ENCODE measurements around the gene STARD5. TPM values are rescaled to one million over a fixed set of nuclear protein-coding genes. Genes with fewer than 3 reads are reported as not detected.

STARD5 gene
- total RNA-seq, 1 experiment from 2014 or later = 1.5 TPM

- DNase-seq (ENCODE audit: low read depth, low spot score) = no peak
- in situ Hi-C loops (cut with HindIII; ENCODE audit: low pct_unique_long_range_greater_than_20kb, low sequenced_read_pairs) = no loop called here
These were observed 39.5 kb downstream of the STARD5 start for GRCh38 chr15:81284256-81285031.

- DNase-seq (ENCODE audit: low read depth, low spot score) = no peak
- in situ Hi-C loops (cut with HindIII; ENCODE audit: low pct_unique_long_range_greater_than_20kb, low sequenced_read_pairs) = no loop called here
These were observed 41.0 kb downstream of the STARD5 start for GRCh38 chr15:81282911-81283310.

- DNase-seq (ENCODE audit: low read depth, low spot score) = no peak
- in situ Hi-C loops (cut with HindIII; ENCODE audit: low pct_unique_long_range_greater_than_20kb, low sequenced_read_pairs) = no loop called here
These were observed 41.4 kb downstream of the STARD5 start for GRCh38 chr15:81282606-81282895.

- in situ Hi-C loops (cut with HindIII; ENCODE audit: low pct_unique_long_range_greater_than_20kb, low sequenced_read_pairs) = no loop called here
- no peak for DNase-seq (ENCODE audit: low read depth, low spot score)
These were observed 42.0 kb downstream of the STARD5 start for GRCh38 chr15:81281766-81282605.

- in situ Hi-C loops (cut with HindIII; ENCODE audit: low pct_unique_long_range_greater_than_20kb, low sequenced_read_pairs) = no loop called here
- DNase-seq (ENCODE audit: low read depth, low spot score) = no peak
These were observed 42.5 kb downstream of the STARD5 start for GRCh38 chr15:81281456-81281735.

- in situ Hi-C loops (cut with HindIII; ENCODE audit: low pct_unique_long_range_greater_than_20kb, low sequenced_read_pairs) = no loop called here
- no peak for DNase-seq (ENCODE audit: low read depth, low spot score)
These were observed 43.1 kb downstream of the STARD5 start for GRCh38 chr15:81280696-81281455.

GRCh38 chr15:81279621-81280485 lies 44.1 kb downstream of the STARD5 start:
- in situ Hi-C loops (cut with HindIII; ENCODE audit: low pct_unique_long_range_greater_than_20kb, low sequenced_read_pairs) = no loop called here
- no peak for DNase-seq (ENCODE audit: low read depth, low spot score)

GRCh38 chr15:81278306-81279029 lies 45.5 kb downstream of the STARD5 start:
- in situ Hi-C loops (cut with HindIII; ENCODE audit: low pct_unique_long_range_greater_than_20kb, low sequenced_read_pairs) = no loop called here
- DNase-seq (ENCODE audit: low read depth, low spot score) = no peak

- in situ Hi-C loops (cut with HindIII; ENCODE audit: low pct_unique_long_range_greater_than_20kb, low sequenced_read_pairs) = no loop called here
- DNase-seq (ENCODE audit: low read depth, low spot score) = no peak
These were observed 46.1 kb downstream of the STARD5 start for GRCh38 chr15:81277851-81278250.

- in situ Hi-C loops (cut with HindIII; ENCODE audit: low pct_unique_long_range_greater_than_20kb, low sequenced_read_pairs) = no loop called here
- no peak for DNase-seq (ENCODE audit: low read depth, low spot score)
These were observed 47.0 kb downstream of the STARD5 start for GRCh38 chr15:81276967-81277366.

GRCh38 chr15:81275711-81276392 lies 48.1 kb downstream of the STARD5 start:
- no peak for DNase-seq (ENCODE audit: low read depth, low spot score)
- in situ Hi-C loops (cut with HindIII; ENCODE audit: low pct_unique_long_range_greater_than_20kb, low sequenced_read_pairs) = no loop called here

GRCh38 chr15:81274931-81275707 lies 48.8 kb downstream of the STARD5 start:
- in situ Hi-C loops (cut with HindIII; ENCODE audit: low pct_unique_long_range_greater_than_20kb, low sequenced_read_pairs) = no loop called here

GRCh38 chr15:81274255-81274654 lies 49.7 kb downstream of the STARD5 start:
- in situ Hi-C loops (cut with HindIII; ENCODE audit: low pct_unique_long_range_greater_than_20kb, low sequenced_read_pairs) = no loop called here
- no peak for DNase-seq (ENCODE audit: low read depth, low spot score)

More at GRCh38 chr15:81274931-81275707, 48.8 kb downstream of the STARD5 start:
- peak; percentile 85 for DNase-seq (ENCODE audit: low read depth, low spot score)

- in situ Hi-C loops (cut with HindIII; ENCODE audit: low pct_unique_long_range_greater_than_20kb, low sequenced_read_pairs) = no loop called here
- no peak for DNase-seq (ENCODE audit: low read depth, low spot score)
These were observed 50.1 kb downstream of the STARD5 start for GRCh38 chr15:81273855-81274254.

GRCh38 chr15:81273200-81273599 lies 50.7 kb downstream of the STARD5 start:
- DNase-seq (ENCODE audit: low read depth, low spot score) = no peak
- in situ Hi-C loops (cut with HindIII; ENCODE audit: low pct_unique_long_range_greater_than_20kb, low sequenced_read_pairs) = no loop called here

Measured in SK-MEL-5 (cell line).